Lower lobe of right lung (tissue), 2 donors: Measurements from ENCODE around the gene ALLC. TPM values are rescaled to one million over a fixed set of nuclear protein-coding genes. Genes with fewer than 3 reads are reported as not detected.

Experiments
- ATAC-seq, 2 donors: fragments of 200-7000 bp; cut with Tn5 transposase; one replicate each; pipeline ENCODE4 v1.9.1; 2020 to 2022; ENCODE audit warnings: mild to moderate bottlenecking in 2 of 2, moderate library complexity in 2 of 2
- DNase-seq: peaks from one replicate; pipeline ENCODE4 v3.0.0-alpha.2; 2020
- H3K27ac ChIP-seq: fragments of 200-600 bp; one replicate; pipeline ENCODE4 v1.8.0; 2022
- H3K27me3 ChIP-seq: fragments of 200-600 bp; one replicate; pipeline ENCODE4 v1.8.0; 2022; ENCODE audit warnings: low read depth
- H3K36me3 ChIP-seq: fragments of 200-600 bp; one replicate; pipeline ENCODE4 v1.8.0; 2022; ENCODE audit warnings: mild to moderate bottlenecking
- H3K4me1 ChIP-seq: fragments of 200-600 bp; one replicate; pipeline ENCODE4 v1.8.0; 2022
- H3K4me3 ChIP-seq: fragments of 200-600 bp; one replicate; pipeline ENCODE4 v1.8.0; 2022; ENCODE audit warnings: mild to moderate bottlenecking
- H3K9me3 ChIP-seq: fragments of 200-600 bp; one replicate; pipeline ENCODE4 v1.8.0; 2022
- CTCF ChIP-seq: fragments of 200-600 bp; IDR thresholded peaks from one replicate; pipeline ENCODE4 v1.8.0; 2022; ENCODE audit warnings: antibody characterized with exemption, mild to moderate bottlenecking
- intact Hi-C: fragments of 100-400 bp; cut with DNase I; formaldehyde crosslinking; loops from one replicate; pipeline ENCODE4 v1.11.0; 2022
- total RNA-seq: library from RNA; stranded (reverse); fragmentation: NEBNext Ultra II Directional; extraction: Animal tissue kit (Norgen Biotek cat#: 25700); gene quantifications from one replicate; pipeline ENCODE4 v1.2.1, GENCODE V29; 2021
- donor health status: DM: no; HTN: yes; CAD: no; lungs with severe emphysema.

The ALLC gene
- total RNA-seq, 1 donor from 2014 or later, result not detected

- H3K27me3 ChIP-seq, result no peaks in the 10 kb centered on the region
- H3K9me3 ChIP-seq, result no peaks in the 10 kb centered on the region
- ATAC-seq, result no peak
- TF ChIP-seq CTCF, result no peak
- no peaks in the 10 kb centered on the region for H3K4me1 ChIP-seq
- no peaks in the 10 kb centered on the region for H3K36me3 ChIP-seq
- no peak overlapping the region for H3K27ac ChIP-seq
- H3K4me3 ChIP-seq, result no peak overlapping the region
- intact Hi-C loops, result no loop called here
- DNase-seq, result no peak
Measured at GRCh38 chr2:3741867-3742602, 84.0 kb downstream of the ALLC start.

GRCh38 chr2:3742743-3743508 lies 84.9 kb downstream of the ALLC start:
- Histone ChIP-seq H3K9me3 (no peaks in the 10 kb centered on the region), H3K4me3 (no peak overlapping the region), H3K4me1 (no peaks in the 10 kb centered on the region), H3K27ac (no peak overlapping the region), H3K27me3 (no peaks in the 10 kb centered on the region), H3K36me3 (no peaks in the 10 kb centered on the region)
- no peak for DNase-seq
- no peak for TF ChIP-seq CTCF
- no peak for ATAC-seq
- intact Hi-C loops, result no loop called here

- no peaks in the 10 kb centered on the region for H3K9me3 ChIP-seq
- no peaks in the 10 kb centered on the region for H3K4me1 ChIP-seq
- intact Hi-C loops, result no loop called here
- no peaks in the 10 kb centered on the region for H3K36me3 ChIP-seq
- no peaks in the 10 kb centered on the region for H3K27me3 ChIP-seq
- ATAC-seq, result no peak
- TF ChIP-seq CTCF, result no peak
- H3K27ac ChIP-seq, result no peak overlapping the region
- DNase-seq, result no peak
- H3K4me3 ChIP-seq, result no peak overlapping the region
Measured at GRCh38 chr2:3743951-3744555, 86.1 kb downstream of the ALLC start.

GRCh38 chr2:3745920-3746319 lies 87.9 kb downstream of the ALLC start:
- no peak overlapping the region for H3K27ac ChIP-seq
- intact Hi-C loops, result no loop called here
- no peak for TF ChIP-seq CTCF
- H3K27me3 ChIP-seq, result no peaks in the 10 kb centered on the region
- H3K4me1 ChIP-seq, result no peaks in the 10 kb centered on the region
- no peaks in the 10 kb centered on the region for H3K36me3 ChIP-seq
- ATAC-seq, result no peak
- no peak for DNase-seq
- H3K9me3 ChIP-seq, result no peaks in the 10 kb centered on the region
- H3K4me3 ChIP-seq, result no peak overlapping the region

- intact Hi-C loops, result no loop called here
- Histone ChIP-seq H3K4me1 (no peaks in the 10 kb centered on the region), H3K36me3 (no peaks in the 10 kb centered on the region), H3K27ac (no peak overlapping the region), H3K9me3 (no peaks in the 10 kb centered on the region), H3K4me3 (no peak overlapping the region), H3K27me3 (no peaks in the 10 kb centered on the region)
- ATAC-seq (no peak), DNase-seq (no peak)
- no peak for TF ChIP-seq CTCF
Measured at GRCh38 chr2:3747032-3747654, 89.1 kb downstream of the ALLC start.
